Measurements from ENCODE around the gene MCRIP2.

GRCh38 chr16:673399-673991 is 31.9 kb downstream of the MCRIP2 start:
- TF ChIP-seq POLR2AphosphoS5 (IDR thresholded peaks at IDR 0.05; ENCODE audit: low read depth, low read length) (no peak), POLR2A (IDR thresholded peaks at IDR 0.05; ENCODE audit: low read depth, low read length) (no peak), SPI1 (IDR thresholded peaks at IDR 0.05; ENCODE audit: low read depth, low read length) (no peak), TAF1 (IDR thresholded peaks at IDR 0.05; ENCODE audit: low read depth, low read length) (no peak)
